H9 (cell line): ENCODE measurements around the gene SEMA3G. TPM values are rescaled to one million over a fixed set of nuclear protein-coding genes. Genes with fewer than 3 reads are reported as not detected.

Experiments used
- DNase-seq: peaks from one replicate; pipeline ENCODE4 v3.0.0-alpha.2; 2017
- H2AFZ ChIP-seq: one replicate; pipeline ENCODE4 v1.6.1; 2013; ENCODE audit warnings: mild to moderate bottlenecking, low read length, control low read depth, moderate library complexity
- H2AK5ac ChIP-seq: 2 replicates; pipeline ENCODE4 v1.6.1; 2013; ENCODE audit warnings: low read length, control low read depth, mixed read lengths; ENCODE audit not compliant: insufficient read length
- H2BK120ac ChIP-seq: one replicate; pipeline ENCODE4 v1.6.1; 2013; ENCODE audit warnings: low read depth, mild to moderate bottlenecking, low read length, control low read depth, inconsistent platforms; ENCODE audit not compliant: poor library complexity, severe bottlenecking
- H2BK12ac ChIP-seq: 2 replicates; pipeline ENCODE4 v1.6.1; 2013; ENCODE audit warnings: low read length, control low read depth, mixed read lengths, low read depth; ENCODE audit not compliant: insufficient read length
- H2BK15ac ChIP-seq: 2 replicates; pipeline ENCODE4 v1.6.1; 2013; ENCODE audit warnings: low read depth, low read length, control low read depth
- H2BK20ac ChIP-seq: one replicate; pipeline ENCODE4 v1.6.1; 2013; ENCODE audit warnings: low read depth, mild to moderate bottlenecking, low read length, control low read depth, inconsistent platforms; ENCODE audit not compliant: poor library complexity, severe bottlenecking
- H2BK5ac ChIP-seq: 2 replicates; pipeline ENCODE4 v1.6.1; 2013; ENCODE audit warnings: low read length, control low read depth, mixed read lengths; ENCODE audit not compliant: insufficient read length
- H3K14ac ChIP-seq: 2 replicates; pipeline ENCODE4 v1.6.1; 2013; ENCODE audit warnings: low read length, control low read depth; ENCODE audit not compliant: insufficient read depth
- H3K18ac ChIP-seq: 2 replicates; pipeline ENCODE4 v1.6.1; 2013; ENCODE audit warnings: low read depth, mild to moderate bottlenecking, mixed read lengths, low read length, control low read depth; ENCODE audit not compliant: insufficient read length
- H3K23ac ChIP-seq: 2 replicates; pipeline ENCODE4 v1.6.1; 2013; ENCODE audit warnings: low read length, control low read depth, mixed read lengths, low read depth; ENCODE audit not compliant: insufficient read length
- H3K23me2 ChIP-seq: 2 replicates; pipeline ENCODE4 v1.6.1; 2013; ENCODE audit warnings: low read depth, mild to moderate bottlenecking, mixed read lengths, low read length, control low read depth; ENCODE audit not compliant: insufficient read length, poor library complexity, severe bottlenecking
- H3K27ac ChIP-seq: 2 replicates; pipeline ENCODE4 v1.5.1; 2013; ENCODE audit warnings: low read length, control low read depth, mixed read lengths, low read depth; ENCODE audit not compliant: insufficient read length
- H3K27me3 ChIP-seq: 2 replicates; pipeline ENCODE4 v1.6.1; 2013; ENCODE audit warnings: low read length, control low read depth, inconsistent platforms; ENCODE audit not compliant: insufficient read depth
- H3K4ac ChIP-seq: 2 replicates; pipeline ENCODE4 v1.6.1; 2013; ENCODE audit warnings: low read depth, mild to moderate bottlenecking, control low read depth, inconsistent platforms, low read length, moderate library complexity
- H3K4me1 ChIP-seq: 2 replicates; pipeline ENCODE4 v1.6.1; 2013; ENCODE audit warnings: low read length, control low read depth, inconsistent platforms; ENCODE audit not compliant: insufficient read depth
- H3K4me2 ChIP-seq: 2 replicates; pipeline ENCODE4 v1.6.1; 2013; ENCODE audit warnings: low read length, control low read depth, mixed read lengths; ENCODE audit not compliant: insufficient read length, insufficient read depth
- H3K56ac ChIP-seq: 2 replicates; pipeline ENCODE4 v1.6.1; 2013; ENCODE audit warnings: low read depth, mild to moderate bottlenecking, mixed read lengths, low read length, control low read depth; ENCODE audit not compliant: insufficient read length
- H3K79me1 ChIP-seq: 2 replicates; pipeline ENCODE4 v1.6.1; 2013; ENCODE audit warnings: low read depth, mild to moderate bottlenecking, moderate library complexity, low read length, control low read depth, inconsistent platforms; ENCODE audit not compliant: insufficient read depth, poor library complexity, severe bottlenecking
- H3K79me2 ChIP-seq: 2 replicates; pipeline ENCODE4 v1.6.1; 2013; ENCODE audit warnings: low read length, control low read depth, inconsistent platforms; ENCODE audit not compliant: insufficient read depth
- H3K9ac ChIP-seq: 2 replicates; pipeline ENCODE4 v1.6.1; 2013; ENCODE audit warnings: low read length, control low read depth, mixed read lengths; ENCODE audit not compliant: insufficient read length; ENCODE audit errors: extremely low read depth
- H3K9me3 ChIP-seq: one replicate; pipeline ENCODE4 v1.6.1; 2013; ENCODE audit warnings: low read depth, low read length, inconsistent platforms; ENCODE audit not compliant: control insufficient read depth
- H3T11ph ChIP-seq: one replicate; pipeline ENCODE4 v1.6.1; 2013; ENCODE audit warnings: mild to moderate bottlenecking, low read length, control low read depth, inconsistent platforms
- H4K20me1 ChIP-seq: one replicate; pipeline ENCODE4 v1.6.1; 2013; ENCODE audit not compliant: control insufficient read depth, insufficient read length, insufficient read depth
- H4K5ac ChIP-seq: 2 replicates; pipeline ENCODE4 v1.6.1; 2013; ENCODE audit warnings: low read depth, mild to moderate bottlenecking, mixed read lengths, low read length, control low read depth; ENCODE audit not compliant: insufficient read length
- H4K8ac ChIP-seq: replicated peaks from 2 replicates; pipeline ENCODE4 v1.6.1; 2013; ENCODE audit warnings: low read length, control low read depth, mixed read lengths, low read depth; ENCODE audit not compliant: insufficient read length
- H4K91ac ChIP-seq: 2 replicates; pipeline ENCODE4 v1.6.1; 2013; ENCODE audit warnings: low read depth, mild to moderate bottlenecking, moderate library complexity, mixed read lengths, low read length, control low read depth; ENCODE audit not compliant: insufficient read length
- H3K27ac Mint-ChIP-seq, 3 experiments: 2 replicates in 2 of 3; 3 replicates in 1 of 3; pipeline ENCODE4 v1.8.0; 2020 to 2021; ENCODE audit warnings: mixed read lengths in 3 of 3, mild to moderate bottlenecking in 1 of 3, moderate library complexity in 1 of 3
- H3K27me3 Mint-ChIP-seq: 2 replicates; pipeline ENCODE4 v1.8.0; 2021; ENCODE audit warnings: low read depth, mild to moderate bottlenecking, moderate library complexity, mixed read lengths
- H3K36me3 Mint-ChIP-seq, 3 experiments: 2 replicates in 2 of 3; 3 replicates in 1 of 3; pipeline ENCODE4 v1.8.0; 2020 to 2021; ENCODE audit warnings: low read depth in 3 of 3, mixed read lengths in 3 of 3; ENCODE audit not compliant: insufficient read depth in 1 of 3
- H3K4me1 Mint-ChIP-seq, 2 experiments: 2 replicates each; pipeline ENCODE4 v1.8.0; 2020; ENCODE audit warnings: mixed read lengths in 2 of 2
- H3K4me3 Mint-ChIP-seq, 2 experiments: 2 replicates in 1 of 2; 3 replicates in 1 of 2; pipeline ENCODE4 v1.8.0; 2020 to 2021; ENCODE audit warnings: mild to moderate bottlenecking in 2 of 2, mixed read lengths in 2 of 2, moderate library complexity in 1 of 2
- H3K9me3 Mint-ChIP-seq, 2 experiments: 2 replicates in 1 of 2; 3 replicates in 1 of 2; pipeline ENCODE4 v1.8.0; 2020; ENCODE audit warnings: mild to moderate bottlenecking in 2 of 2, mixed read lengths in 2 of 2, moderate library complexity in 1 of 2
- CTCF ChIP-seq: fragments of 200-600 bp; sonication (generic); conservative IDR thresholded peaks from 3 replicates; pipeline ENCODE4 v1.8.0; 2021; ENCODE audit warnings: antibody characterized with exemption, mild to moderate bottlenecking
- WGBS: extraction: QIAGEN DNeasy Blood & Tissue Kit; methylation state at CpG from one replicate; pipeline ENCODE4 v1.1.7; 2013; ENCODE audit warnings: missing lambda C conversion rate, low lambda C conversion rate, mixed read lengths; ENCODE audit not compliant: insufficient read length; ENCODE audit errors: extremely low coverage; 5-methylcytosine and 5-hydroxymethylcytosine counted together
- total RNA-seq: library from RNA; stranded (reverse); gene quantifications from 2 replicates; pipeline ENCODE4 v1.2.1, GENCODE V29; 2021

Gene SEMA3G
- total RNA-seq, 1 experiment from 2014 or later = 2.4 TPM

DNA sequence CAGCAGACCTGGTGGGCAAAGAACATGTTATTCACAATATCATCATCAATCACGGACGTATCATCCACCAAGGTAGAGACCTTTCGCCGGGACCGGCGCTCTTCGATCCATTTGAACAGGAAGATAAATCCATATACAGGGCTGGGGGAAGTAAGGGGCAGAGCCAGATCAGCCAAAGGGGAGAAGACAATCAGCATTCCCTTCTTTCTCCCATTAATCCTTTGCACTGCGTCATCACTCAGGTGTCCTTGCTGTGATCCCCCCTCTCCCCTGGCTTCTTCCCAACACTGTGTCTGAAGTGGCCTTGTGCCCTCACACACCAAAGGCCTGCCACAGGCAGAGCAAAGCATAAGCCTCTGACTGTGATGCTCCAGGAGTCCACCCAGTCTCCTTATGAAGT, 36.4 kb downstream of the SEMA3G start:
- no peak overlapping the region for H2BK20ac ChIP-seq
- no peak overlapping the region for H3K9ac ChIP-seq
- peak overlapping the region; percentile 88 to 92 for H3K4me3 Mint-ChIP-seq
- H3K4me2 ChIP-seq = peak overlapping the region; percentile 74
- H3K4ac ChIP-seq = no peak overlapping the region
- no peak overlapping the region for H2BK5ac ChIP-seq
- no peak overlapping the region for H3K23ac ChIP-seq
- H3K79me1 ChIP-seq = peaks cover 4% of the 10 kb centered on the region
- DNase-seq = no peak
- no peaks in the 10 kb centered on the region for H3K4me1 ChIP-seq
- no peak overlapping the region for H2AK5ac ChIP-seq
- H3K27me3 Mint-ChIP-seq = no peaks in the 10 kb centered on the region
- H3K23me2 ChIP-seq = peaks cover 17% of the 10 kb centered on the region
- no peak overlapping the region for H3T11ph ChIP-seq
- no peak overlapping the region for H2AFZ ChIP-seq
- H3K4me1 Mint-ChIP-seq = peaks cover 18 to 21% of the 10 kb centered on the region in 2 experiments
- no peak overlapping the region for H2BK15ac ChIP-seq
- H3K9me3 Mint-ChIP-seq = no peaks in the 10 kb centered on the region; a peak in 1 of 5 replicates
- H4K20me1 ChIP-seq = no peaks in the 10 kb centered on the region
- no peak overlapping the region for H3K14ac ChIP-seq
- peaks cover 3% of the 10 kb centered on the region; the same call in 1 of the 2 replicates for H3K79me2 ChIP-seq
- no CpG with 5 or more reads among the region's 8 CpGs for WGBS
- no peak overlapping the region for H3K18ac ChIP-seq
- H3K27ac ChIP-seq = no peak overlapping the region
- H4K8ac ChIP-seq = no peak overlapping the region
- H2BK12ac ChIP-seq = no peak overlapping the region
- H3K56ac ChIP-seq = no peak overlapping the region
- H3K27me3 ChIP-seq = no peaks in the 10 kb centered on the region
- H3K9me3 ChIP-seq = no peaks in the 10 kb centered on the region
- no peak overlapping the region for H2BK120ac ChIP-seq
- H3K27ac Mint-ChIP-seq = no peak overlapping the region; a peak in 1 of 7 replicates
- TF ChIP-seq CTCF = no peak
- peaks cover 22 to 50% (median 47%) of the 10 kb centered on the region in 3 experiments for H3K36me3 Mint-ChIP-seq
- H4K91ac ChIP-seq = no peak overlapping the region
- H4K5ac ChIP-seq = no peak overlapping the region
